Panc1 (cell line): ENCODE measurements around the gene LILRA5.
"Not testable (repeated sequence)": the region's sequence is repeated elsewhere in the genome, so short reads cannot be mapped to it uniquely, and the experiment has no call there.

Experiments
- CTCF ChIP-seq: fragments of 450-650 bp; IDR thresholded peaks from 2 replicates; pipeline ENCODE4 v1.5.1; 2017; ENCODE audit warnings: mild to moderate bottlenecking
- POLR2AphosphoS5 ChIP-seq: IDR thresholded peaks from 2 replicates; pipeline ENCODE4 v1.6.1; 2012; ENCODE audit warnings: mild to moderate bottlenecking, low read depth, low read length, moderate library complexity
- REST ChIP-seq, 2 experiments: IDR thresholded peaks; 2 replicates each; pipeline ENCODE4 v1.6.1; 2011 to 2012; ENCODE audit warnings: low read depth in 2 of 2, control low read depth in 1 of 2, low read length in 1 of 2, mild to moderate bottlenecking in 1 of 2, moderate library complexity in 1 of 2; ENCODE audit not compliant: insufficient read depth in 1 of 2
- SIN3A ChIP-seq: IDR thresholded peaks from 2 replicates; pipeline ENCODE4 v1.6.1; 2012; ENCODE audit warnings: low read depth, mild to moderate bottlenecking, low read length, moderate library complexity, borderline replicate concordance; ENCODE audit not compliant: insufficient read depth
- TCF7L2 ChIP-seq: IDR thresholded peaks from 2 replicates; pipeline ENCODE4 v1.6.1; 2011; ENCODE audit warnings: mild to moderate bottlenecking, low read depth, low read length, inconsistent platforms

- TF ChIP-seq CTCF; POLR2AphosphoS5; TCF7L2; SIN3A; REST (IDR thresholded peaks at IDR 0.05; ENCODE audit: insufficient read depth in 1 of 2, low read depth in 2 of 2, low read length in 1 of 2): not testable (repeated sequence)
Measured at GRCh38 chr19:54274516-54274915, 38.5 kb downstream of the LILRA5 start.
